Measurements from ENCODE around the gene CLSTN3.
A peak's percentile ranks its signal among the peaks of the same experiment; 100 is the strongest.
"Not testable (repeated sequence)": the region's sequence is repeated elsewhere in the genome, so short reads cannot be mapped to it uniquely, and the experiment has no call there.

The CLSTN3 gene

DNA sequence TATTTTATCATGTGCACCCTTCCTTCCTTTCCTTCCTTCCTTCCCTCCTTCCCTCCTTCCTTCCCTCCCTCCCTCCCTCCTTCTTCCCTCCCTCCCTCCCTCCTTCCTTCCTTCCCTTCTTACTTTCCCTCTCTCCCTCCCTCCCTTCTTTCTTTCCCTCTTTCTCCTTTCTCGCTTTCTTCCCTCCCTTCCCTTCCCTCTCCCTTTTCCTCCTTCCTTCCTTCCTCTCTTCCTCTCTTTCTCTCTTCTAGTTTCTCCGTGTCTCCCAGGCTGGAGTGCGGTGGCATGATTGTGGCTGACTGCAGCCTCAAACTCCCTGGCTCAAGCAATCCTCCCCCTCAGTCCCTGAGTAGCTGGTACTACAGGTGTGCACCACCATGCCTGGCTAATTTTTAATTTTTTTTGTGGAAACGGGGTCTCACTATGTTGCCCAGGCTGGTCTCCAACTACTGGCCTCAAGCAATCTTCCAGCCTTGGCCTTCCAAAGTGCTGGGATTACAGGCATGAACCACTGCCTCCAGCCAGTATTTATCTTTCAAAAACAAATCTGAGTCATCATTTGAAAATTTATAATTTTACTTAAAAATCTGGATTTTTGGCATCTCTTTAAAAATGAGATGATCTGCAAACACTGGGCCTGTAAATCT, 29.0 kb upstream of the CLSTN3 start:
- Histone ChIP-seq H3K36me3 (peaks cover 85% of the 10 kb centered on the region), H3K27me3 (no peaks in the 10 kb centered on the region), H3K9me3 (no peaks in the 10 kb centered on the region), H3K4me1 (ENCODE audit: control insufficient read depth in 1 of 2, insufficient read depth in 1 of 2, low read depth in 1 of 2, low read length in 1 of 2) (peaks cover 16 to 44% of the 10 kb centered on the region in 2 experiments), H3K4me3 (ENCODE audit: low read depth in 1 of 2, low read length in 1 of 2) (no peak overlapping the region), H3K27ac (peak overlapping the region; percentile 41)
- no peak for TF ChIP-seq CTCF (IDR thresholded peaks at IDR 0.05)

- H3K4me3 ChIP-seq (ENCODE audit: low read depth in 1 of 2, low read length in 1 of 2), result no peak overlapping the region
- H3K27me3 ChIP-seq, result no peaks in the 10 kb centered on the region
- TF ChIP-seq CTCF (IDR thresholded peaks at IDR 0.05), result no peak
- H3K36me3 ChIP-seq, result peaks cover 80% of the 10 kb centered on the region
- H3K27ac ChIP-seq, result peak overlapping the region; percentile 41
- H3K9me3 ChIP-seq, result no peaks in the 10 kb centered on the region
- H3K4me1 ChIP-seq (ENCODE audit: control insufficient read depth in 1 of 2, insufficient read depth in 1 of 2, low read depth in 1 of 2, low read length in 1 of 2), result peaks cover 22 to 50% of the 10 kb centered on the region in 2 experiments
Observed at GRCh38 chr12:7101694-7102131, 28.5 kb upstream of the CLSTN3 start.

DNA sequence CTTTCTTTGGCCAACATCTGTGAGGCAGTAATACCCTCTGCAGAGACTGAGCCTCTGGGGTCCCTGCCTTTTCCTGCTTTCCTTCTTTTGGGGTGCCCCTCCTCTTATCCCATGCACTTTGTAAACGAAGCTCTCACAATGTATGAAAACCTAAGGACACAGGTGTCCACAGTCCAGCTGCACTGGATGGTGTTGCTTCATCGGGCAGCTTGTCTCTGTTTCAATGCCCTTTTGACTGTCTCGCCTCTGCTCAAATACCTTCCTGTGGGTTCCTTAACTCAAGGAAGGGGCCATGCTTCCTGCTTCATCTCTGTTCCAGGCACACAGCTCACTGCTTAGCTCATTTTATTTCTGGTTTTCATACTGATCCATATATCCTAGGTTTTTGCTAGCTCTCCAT, 27.6 kb upstream of the CLSTN3 start:
- Histone ChIP-seq H3K4me3 (ENCODE audit: low read depth in 1 of 2, low read length in 1 of 2) (no peak overlapping the region), H3K36me3 (peaks cover 71% of the 10 kb centered on the region), H3K27me3 (no peaks in the 10 kb centered on the region), H3K9me3 (no peaks in the 10 kb centered on the region), H3K4me1 (ENCODE audit: control insufficient read depth in 1 of 2, insufficient read depth in 1 of 2, low read depth in 1 of 2, low read length in 1 of 2) (peaks cover 31 to 58% of the 10 kb centered on the region in 2 experiments), H3K27ac (peak overlapping the region; percentile 41)
- no peak for TF ChIP-seq CTCF (IDR thresholded peaks at IDR 0.05)

DNA sequence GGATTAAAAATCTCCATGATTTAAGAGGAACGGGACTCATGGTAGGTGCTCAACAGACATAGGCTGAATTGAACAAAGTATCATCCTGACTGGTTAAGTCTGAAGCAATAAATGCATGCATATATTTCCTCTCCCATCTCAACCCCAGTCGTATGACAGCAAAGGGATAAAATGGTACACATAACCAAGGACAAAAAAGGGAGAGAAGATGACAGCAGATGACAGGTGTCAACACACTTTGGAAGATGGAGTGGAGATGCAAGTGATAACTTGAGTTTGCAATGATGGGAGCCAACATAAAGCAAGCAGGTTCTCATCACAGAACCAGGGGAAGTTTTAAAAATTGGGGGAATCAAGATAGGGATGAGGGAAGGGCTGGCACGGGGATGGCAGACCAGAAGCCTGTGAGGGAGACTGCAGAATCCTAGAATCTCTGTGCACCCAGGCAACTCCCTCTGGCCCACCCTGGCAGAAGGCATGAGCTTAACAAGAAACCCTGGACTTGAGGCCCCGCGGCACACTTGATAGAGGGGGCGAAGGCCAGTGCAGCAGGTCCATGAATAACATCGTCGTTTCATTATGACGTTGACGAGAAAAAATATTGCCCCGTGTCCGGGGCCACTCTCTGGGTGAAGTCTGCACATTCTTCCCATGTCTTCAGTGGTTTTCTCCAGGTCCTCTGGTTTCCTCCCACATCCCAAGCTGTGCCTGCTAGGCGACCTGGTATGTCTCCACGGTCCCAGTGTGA, 26.2 kb upstream of the CLSTN3 start:
- TF ChIP-seq CTCF (IDR thresholded peaks at IDR 0.05), result no peak
- H3K4me3 ChIP-seq (ENCODE audit: low read depth in 1 of 2, low read length in 1 of 2), result no peak overlapping the region
- peak overlapping the region; percentile 41 for H3K27ac ChIP-seq
- H3K36me3 ChIP-seq, result peaks cover 58% of the 10 kb centered on the region
- no peaks in the 10 kb centered on the region for H3K9me3 ChIP-seq
- no peaks in the 10 kb centered on the region for H3K27me3 ChIP-seq
- peaks cover 37 to 65% of the 10 kb centered on the region in 2 experiments for H3K4me1 ChIP-seq (ENCODE audit: control insufficient read depth in 1 of 2, insufficient read depth in 1 of 2, low read depth in 1 of 2, low read length in 1 of 2)

DNA sequence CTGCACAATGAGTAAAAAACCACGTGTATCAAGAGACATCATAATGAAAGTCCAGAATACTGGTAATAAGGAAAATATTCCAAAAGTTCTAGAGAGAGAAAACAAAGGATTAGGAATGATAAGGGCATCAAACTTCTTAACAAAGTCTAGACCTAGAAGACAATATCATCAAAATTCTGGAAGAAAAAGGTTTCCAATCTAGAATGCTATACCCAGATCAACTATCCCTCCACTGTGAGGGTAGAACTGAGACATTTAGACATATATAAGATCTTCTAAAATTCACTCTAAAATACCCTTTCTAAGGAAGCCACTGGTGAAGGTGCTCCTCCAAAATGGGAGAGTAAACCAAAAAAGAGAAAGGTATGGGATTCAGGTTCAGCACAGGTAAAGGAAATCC, 24.1 kb upstream of the CLSTN3 start:
- no peaks in the 10 kb centered on the region for H3K9me3 ChIP-seq

GRCh38 chr12:7107181-7107580, 23.0 kb upstream of the CLSTN3 start:
- Histone ChIP-seq H3K4me3 (ENCODE audit: low read depth in 1 of 2, low read length in 1 of 2) (peak overlapping the region; percentile 94 to 99), H3K4me1 (ENCODE audit: control insufficient read depth in 1 of 2, insufficient read depth in 1 of 2, low read depth in 1 of 2, low read length in 1 of 2) (peaks cover 53 to 76% of the 10 kb centered on the region in 2 experiments), H3K27ac (peak overlapping the region; percentile 97), H3K36me3 (peaks cover 27% of the 10 kb centered on the region)
- not testable (repeated sequence) for H3K27me3 ChIP-seq, H3K9me3 ChIP-seq

More for the DNA sequence above, 24.1 kb upstream of the CLSTN3 start:
- no peak for TF ChIP-seq CTCF (IDR thresholded peaks at IDR 0.05)
- Histone ChIP-seq H3K27ac (peak overlapping the region; percentile 97), H3K4me1 (ENCODE audit: control insufficient read depth in 1 of 2, insufficient read depth in 1 of 2, low read depth in 1 of 2, low read length in 1 of 2) (peaks cover 53 to 76% of the 10 kb centered on the region in 2 experiments), H3K36me3 (peaks cover 38% of the 10 kb centered on the region), H3K4me3 (ENCODE audit: low read depth in 1 of 2, low read length in 1 of 2) (peak overlapping the region; percentile 94 to 99), H3K27me3 (no peaks in the 10 kb centered on the region)

Measured in neutrophil (primary cell).